Measurements from ENCODE around the gene KATNAL1. TPM values are rescaled to one million over a fixed set of nuclear protein-coding genes. Genes with fewer than 3 reads are reported as not detected.

Gene KATNAL1
- total and polyA plus RNA-seq, 2 of the 4 experiments (the other 2 are of a cell fraction): 6.9 to 16.8 TPM

GRCh38 chr13:30308548-30308947 is 1.2 kb upstream of the KATNAL1 start:
- Histone ChIP-seq H3K4me1 (ENCODE audit: control insufficient read depth, insufficient read depth, low read length) (peaks cover 11% of the 10 kb centered on the region), H4K8ac (ENCODE audit: low read depth in 2 of 2, low read length in 2 of 2) (peak overlapping the region in 1 of 2 experiments; percentile 93; a peak in 2 of 4 replicates), H4K20me1 (ENCODE audit: insufficient read depth, low read length) (no peaks in the 10 kb centered on the region), H3K36me3 (ENCODE audit: control insufficient read depth, insufficient read depth, low read length) (no peaks in the 10 kb centered on the region), H3K18ac (ENCODE audit: low read depth, low read length) (peak overlapping the region; percentile 95; the same call in 1 of the 2 replicates), H2BK120ac (ENCODE audit: low read depth, low read length) (peak overlapping the region; percentile 80; the same call in 1 of the 2 replicates), H3K56ac (ENCODE audit: extremely low read depth, insufficient read depth, low read length) (no peak overlapping the region), H3K4me2 (ENCODE audit: low read depth, low read length) (peak overlapping the region; percentile 60; the same call in 1 of the 2 replicates), H3K4me3 (ENCODE audit: insufficient read depth, low read depth, low read length) (no peak overlapping the region), H3K14ac (replicated peaks; ENCODE audit: low read depth, low read length) (peak overlapping the region; percentile 57; the same call in 1 of the 2 replicates), H3K9ac (ENCODE audit: low read depth, low read length) (no peak overlapping the region), H3K4ac (ENCODE audit: low read depth, low read length) (0 out of 2 replicates have a peak overlapping the region, but pooled peaks have one; percentile 65), H2AFZ (replicated peaks; ENCODE audit: low read length, poor library complexity) (peak overlapping the region; percentile 80), H2BK15ac (ENCODE audit: low read depth, low read length) (peak overlapping the region; percentile 45; the same call in 1 of the 3 replicates), H3K27me3 (ENCODE audit: control insufficient read depth, insufficient read depth, low read length) (no peaks in the 10 kb centered on the region), H2BK20ac (ENCODE audit: low read depth, low read length) (peak overlapping the region; percentile 81; the same call in 1 of the 2 replicates), H2AK5ac (ENCODE audit: low read depth, low read length) (0 out of 2 replicates have a peak overlapping the region, but pooled peaks have one; percentile 23), H3K27ac (ENCODE audit: insufficient read depth, low read length) (no peak overlapping the region), H4K5ac (ENCODE audit: low read depth, low read length) (peak overlapping the region; percentile 94), H3K79me1 (ENCODE audit: low read depth in 1 of 2, low read length in 2 of 2) (peaks cover 5 to 34% of the 10 kb centered on the region in 2 experiments; a peak in 3 of 4 replicates), H2BK5ac (ENCODE audit: low read depth, low read length, poor library complexity, severe bottlenecking) (peak overlapping the region; percentile 37), H3K9me1 (ENCODE audit: insufficient read depth, low read length) (peaks cover 5% of the 10 kb centered on the region; the same call in 1 of the 2 replicates), H2AK9ac (replicated peaks; ENCODE audit: low read depth, low read length, poor library complexity) (no peak overlapping the region), H3K23ac (ENCODE audit: low read depth, low read length) (peak overlapping the region; percentile 74; the same call in 1 of the 2 replicates), H3K9me3 (ENCODE audit: control insufficient read depth, insufficient read depth, low read length) (no peaks in the 10 kb centered on the region), H4K91ac (ENCODE audit: insufficient read depth, low read depth, low read length) (peak overlapping the region; percentile 19; the same call in 1 of the 2 replicates)
- intact Hi-C loops (cut with micrococcal nuclease) (loop anchor here (10.0 kb wide), 1 partner anchor 174 kb away; no protein-coding TSS in a partner anchor), in situ Hi-C loops (cut with MboI; ENCODE audit: low sequenced_read_pairs) (no loop called here), dilution Hi-C loops (cut with HindIII; ENCODE audit: low sequenced_read_pairs, unreplicated experiment) (no loop called here)
- 100% methylated on average over 1 of the region's 4 CpGs for WGBS, 2 experiments (ENCODE audit: extremely low coverage in 2 of 2, insufficient read length in 1 of 2)
- ATAC-seq (ENCODE audit: low read depth) (no peak), DNase-seq (peak; percentile 41)
- ChIA-PET CTCF (interaction anchor here (1.1 kb wide), 1 partner anchor 176 kb away, joined by 3 read pairs; no protein-coding TSS in a partner anchor), POLR2A (ENCODE audit: unreplicated experiment) (no interaction called here)
- no TSS peak for BruUV-seq (replicated peaks)
- no peak for TF ChIP-seq POLR2A (IDR thresholded peaks at IDR 0.05; ENCODE audit: low read depth, low read length)
- peak; percentile 67 for TF ChIP-seq MAFK (IDR thresholded peaks at IDR 0.05; ENCODE audit: low read depth, low read length)
- no peak for TF ChIP-seq SMC3 (IDR thresholded peaks at IDR 0.05; ENCODE audit: low read depth, low read length)
- no peak for TF ChIP-seq BHLHE40 (IDR thresholded peaks at IDR 0.05; ENCODE audit: low read depth, low read length)
- TF ChIP-seq MAZ (IDR thresholded peaks at IDR 0.05; ENCODE audit: borderline replicate concordance, low read depth, low read length): no peak
- no peak for TF ChIP-seq FOS (IDR thresholded peaks at IDR 0.05; ENCODE audit: low read depth, low read length)
- peak; percentile 94 for TF ChIP-seq NFE2L2 (IDR thresholded peaks at IDR 0.05; ENCODE audit: low read depth, low read length)
- no peak for TF ChIP-seq USF2 (IDR thresholded peaks at IDR 0.05; ENCODE audit: low read depth, low read length)
- no peak for TF ChIP-seq CTCF (conservative IDR thresholded peaks at IDR 0.05; ENCODE audit: low read depth, low read length)
- no peak for TF ChIP-seq RAD21 (IDR thresholded peaks at IDR 0.05; ENCODE audit: low read length)
- no peak for TF ChIP-seq MXI1 (IDR thresholded peaks at IDR 0.05; ENCODE audit: borderline replicate concordance, low read depth, low read length)
- peak; percentile 70; the same call in 1 of the 2 replicates for TF ChIP-seq CEBPB (IDR thresholded peaks at IDR 0.05; ENCODE audit: low read depth, low read length)
- TF ChIP-seq CHD1 (IDR thresholded peaks at IDR 0.05; ENCODE audit: low read depth, low read length): no peak
- no peak for TF ChIP-seq RFX5 (IDR thresholded peaks at IDR 0.05; ENCODE audit: low read depth, low read length)
- no peak for TF ChIP-seq ELK1 (IDR thresholded peaks at IDR 0.05; ENCODE audit: borderline replicate concordance, low read depth, low read length)

Measured in IMR-90 (cell line).